SK-N-SH treated with all-trans-retinoic acid at 6 μM for 48 hours (cell line): ENCODE measurements around the gene SON.

Source experiments
- ATAC-seq: fragments of 200-7000 bp; cut with Tn5 transposase; 3 replicates; pipeline ENCODE4 v1.9.1; 2020; ENCODE audit warnings: mild to moderate bottlenecking, moderate library complexity
- ARNTL ChIP-seq: fragments of 450-650 bp; formaldehyde crosslinking; IDR thresholded peaks from 2 replicates; pipeline ENCODE4 v1.5.0; 2020; ENCODE audit warnings: low read depth, mild to moderate bottlenecking, moderate library complexity, borderline replicate concordance
- BACH2 ChIP-seq: fragments of 250-450 bp; sonication (Bioruptor Pico); IDR thresholded peaks from 2 replicates; pipeline ENCODE4 v1.9.0; 2021; ENCODE audit warnings: mild to moderate bottlenecking, borderline replicate concordance
- CREB5 ChIP-seq: fragments of 250-450 bp; sonication (Bioruptor Pico); IDR thresholded peaks from 2 replicates; pipeline ENCODE4 v1.5.1; 2020; ENCODE audit warnings: low read depth, mild to moderate bottlenecking, moderate library complexity
- CSDC2 ChIP-seq: fragments of 250-450 bp; sonication (Bioruptor Pico); IDR thresholded peaks from 2 replicates; pipeline ENCODE4 v1.5.0; 2020; ENCODE audit warnings: mild to moderate bottlenecking, moderate library complexity
- CSRNP3 ChIP-seq: fragments of 250-450 bp; sonication (Bioruptor Pico); IDR thresholded peaks from 2 replicates; pipeline ENCODE4 v1.5.1; 2021; ENCODE audit warnings: mild to moderate bottlenecking, moderate library complexity
- ESRRG ChIP-seq: fragments of 250-450 bp; sonication (Bioruptor Pico); IDR thresholded peaks from 2 replicates; pipeline ENCODE4 v1.6.1; 2021; ENCODE audit warnings: mild to moderate bottlenecking
- GLIS3 ChIP-seq: fragments of 250-450 bp; sonication (Bioruptor Pico); IDR thresholded peaks from 2 replicates; pipeline ENCODE4 v1.5.0; 2020; ENCODE audit warnings: mild to moderate bottlenecking, moderate library complexity
- ISL1 ChIP-seq: fragments of 250-450 bp; sonication (Bioruptor Pico); IDR thresholded peaks from 2 replicates; pipeline ENCODE4 v2.1.2; 2022; ENCODE audit warnings: mild to moderate bottlenecking, moderate library complexity
- OSR1 ChIP-seq: fragments of 250-450 bp; sonication (Bioruptor Pico); IDR thresholded peaks from 2 replicates; pipeline ENCODE4 v1.8.0; 2022; ENCODE audit warnings: moderate library complexity, mild to moderate bottlenecking, inconsistent platforms
- PATZ1 ChIP-seq: fragments of 250-450 bp; sonication (Bioruptor Pico); IDR thresholded peaks from 2 replicates; pipeline ENCODE4 v1.8.0; 2020; ENCODE audit warnings: mild to moderate bottlenecking, moderate library complexity, borderline replicate concordance
- POU6F1 ChIP-seq: fragments of 250-450 bp; sonication (Bioruptor Pico); IDR thresholded peaks from 2 replicates; pipeline ENCODE4 v1.8.0; 2021; ENCODE audit warnings: low read depth, mild to moderate bottlenecking, moderate library complexity, borderline replicate concordance
- PPARA ChIP-seq: fragments of 250-450 bp; sonication (Bioruptor Pico); IDR thresholded peaks from 2 replicates; pipeline ENCODE4 v1.5.0; 2020; ENCODE audit warnings: mild to moderate bottlenecking, borderline replicate concordance
- RARB ChIP-seq: fragments of 250-450 bp; sonication (Bioruptor Pico); IDR thresholded peaks from 2 replicates; pipeline ENCODE4 v1.8.0; 2021; ENCODE audit warnings: mild to moderate bottlenecking, moderate library complexity
- SNAI2 ChIP-seq: fragments of 250-450 bp; sonication (Bioruptor Pico); IDR thresholded peaks from 2 replicates; pipeline ENCODE4 v1.5.0; 2020; ENCODE audit warnings: mild to moderate bottlenecking, moderate library complexity
- TOX ChIP-seq: fragments of 250-450 bp; sonication (Bioruptor Pico); IDR thresholded peaks from 2 replicates; pipeline ENCODE4 v1.8.0; 2021; ENCODE audit warnings: mild to moderate bottlenecking, moderate library complexity, borderline replicate concordance
- TSHZ2 ChIP-seq: fragments of 250-450 bp; sonication (Bioruptor Pico); IDR thresholded peaks from 2 replicates; pipeline ENCODE4 v1.5.0; 2020; ENCODE audit warnings: mild to moderate bottlenecking, moderate library complexity
- ZC3H10 ChIP-seq: fragments of 250-450 bp; sonication (Bioruptor Pico); IDR thresholded peaks from 2 replicates; pipeline ENCODE4 v1.5.1; 2021; ENCODE audit warnings: mild to moderate bottlenecking, moderate library complexity
- ZNF565 ChIP-seq: fragments of 450-650 bp; formaldehyde crosslinking; conservative IDR thresholded peaks from 2 replicates; pipeline ENCODE4 v1.5.0; 2020; ENCODE audit warnings: low read depth, mild to moderate bottlenecking, moderate library complexity
- ZNF70 ChIP-seq: fragments of 450-650 bp; formaldehyde crosslinking; IDR thresholded peaks from 2 replicates; pipeline ENCODE4 v1.5.0; 2020; ENCODE audit warnings: mild to moderate bottlenecking, moderate library complexity
- ZNF8 ChIP-seq: fragments of 450-650 bp; formaldehyde crosslinking; IDR thresholded peaks from 2 replicates; pipeline ENCODE4 v1.5.0; 2020; ENCODE audit warnings: mild to moderate bottlenecking, moderate library complexity

The SON gene

GRCh38 chr21:33541105-33541711, 1.6 kb upstream of the SON start:
- no peak for TF ChIP-seq BACH2
- no peak for TF ChIP-seq ISL1 (CRISPR knock-in tag)
- no peak for TF ChIP-seq ZC3H10 (CRISPR knock-in tag)
- TF ChIP-seq ESRRG (CRISPR knock-in tag) = no peak
- no peak for TF ChIP-seq RARB (CRISPR knock-in tag)
- no peak for TF ChIP-seq CSDC2 (CRISPR knock-in tag)
- ATAC-seq = no peak

- no peak for TF ChIP-seq ZNF565 (CRISPR knock-in tag)
- TF ChIP-seq ESRRG (CRISPR knock-in tag) = no peak
- 0 out of 2 replicates have a peak, but pooled peaks have one; percentile 33 for TF ChIP-seq TSHZ2 (CRISPR knock-in tag)
- no peak for TF ChIP-seq ARNTL
- no peak for TF ChIP-seq PATZ1 (CRISPR knock-in tag)
- TF ChIP-seq RARB (CRISPR knock-in tag) = no peak
- no peak for TF ChIP-seq SNAI2 (CRISPR knock-in tag)
- peak; percentile 86 for ATAC-seq
Observed at GRCh38 chr21:33541756-33542639, 840 bp upstream of the SON start, which contains the start of gene GART. TSS of gene GART (minus strand) at chr21:33542117. CDS start at chr21:33539315, 2,802 bp downstream.

GRCh38 chr21:33543505-33544129, 779 bp downstream of the SON start:
- peak; percentile 26; the same call in 2 of the 3 replicates for ATAC-seq
- TF ChIP-seq ESRRG (CRISPR knock-in tag) = no peak
- TF ChIP-seq SNAI2 (CRISPR knock-in tag) = no peak
- no peak for TF ChIP-seq ZC3H10 (CRISPR knock-in tag)
- TF ChIP-seq POU6F1 = no peak
- TF ChIP-seq CSDC2 (CRISPR knock-in tag) = no peak

- ATAC-seq = no peak
- TF ChIP-seq GLIS3 (CRISPR knock-in tag) (no peak), ISL1 (CRISPR knock-in tag) (no peak), TOX (no peak), CSDC2 (CRISPR knock-in tag) (no peak), ZC3H10 (CRISPR knock-in tag) (no peak), ZNF8 (CRISPR knock-in tag) (no peak), ZNF565 (CRISPR knock-in tag) (no peak), PPARA (CRISPR knock-in tag) (no peak), ESRRG (CRISPR knock-in tag) (no peak), OSR1 (CRISPR knock-in tag) (no peak), CSRNP3 (CRISPR knock-in tag) (no peak), ZNF70 (CRISPR knock-in tag) (no peak), CREB5 (CRISPR knock-in tag) (no peak), TSHZ2 (CRISPR knock-in tag) (no peak), ARNTL (no peak)
Observed at GRCh38 chr21:33544451-33545195, 1.8 kb downstream of the SON start.
